Measurements from ENCODE around the gene MRPL48.
"Not testable (repeated sequence)": the region's sequence is repeated elsewhere in the genome, so short reads cannot be mapped to it uniquely, and the experiment has no call there.

DNA sequence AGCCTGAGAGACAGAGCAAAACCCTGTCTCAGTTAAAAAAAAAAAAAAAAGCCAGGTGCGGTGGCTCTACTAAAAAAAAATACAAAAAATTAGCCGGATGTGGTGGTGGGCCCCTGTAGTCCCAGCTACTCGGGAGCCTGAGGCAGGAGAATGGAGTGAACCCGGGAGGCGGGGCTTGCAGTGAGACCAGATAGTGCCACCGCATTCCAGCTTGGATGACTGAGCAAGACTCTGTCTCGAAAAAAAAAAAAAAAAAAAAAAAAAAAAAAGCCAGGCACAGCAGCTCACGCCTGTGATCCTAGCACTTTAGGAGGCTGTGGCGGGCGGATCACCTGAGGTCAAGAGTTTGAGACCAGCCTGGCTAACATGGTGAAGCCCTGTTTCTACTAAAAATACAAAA, 92.8 kb downstream of the MRPL48 start:
- TF ChIP-seq CTCF, POLR2A, EP300, POLR2AphosphoS5 (IDR thresholded peaks at IDR 0.05): not testable (repeated sequence)
